Measurements from ENCODE around the gene SYNJ2.

Gene SYNJ2

GRCh38 chr6:158080849-158081656 lies 99.4 kb downstream of the SYNJ2 start:
- no peak for TF ChIP-seq TAF1 (IDR thresholded peaks at IDR 0.05; ENCODE audit: low read depth)
- no peak for TF ChIP-seq TCF12 (IDR thresholded peaks at IDR 0.05; ENCODE audit: low read depth)
- TF ChIP-seq CREB1 (IDR thresholded peaks at IDR 0.05; ENCODE audit: low read depth): no peak
- TF ChIP-seq USF1 (IDR thresholded peaks at IDR 0.05): no peak
- no peak for TF ChIP-seq MAX (IDR thresholded peaks at IDR 0.05)
- TF ChIP-seq YY1 (IDR thresholded peaks at IDR 0.05; ENCODE audit: low read depth): no peak
- TF ChIP-seq EGR1 (IDR thresholded peaks at IDR 0.05): no peak
- no peak for TF ChIP-seq TEAD4 (IDR thresholded peaks at IDR 0.05)
- no peak for TF ChIP-seq EP300 (IDR thresholded peaks at IDR 0.05; ENCODE audit: borderline replicate concordance)
- no peak for TF ChIP-seq RAD21 (IDR thresholded peaks at IDR 0.05; ENCODE audit: low read depth)
- no peak for TF ChIP-seq ZBTB7A (IDR thresholded peaks at IDR 0.05; ENCODE audit: low read depth)
- TF ChIP-seq NFIC (IDR thresholded peaks at IDR 0.05): no peak
- TF ChIP-seq FOXM1 (IDR thresholded peaks at IDR 0.05; ENCODE audit: borderline replicate concordance, low read depth): no peak
- no peak for TF ChIP-seq CEBPB (IDR thresholded peaks at IDR 0.05)

GRCh38 chr6:158081657-158081935 lies 99.9 kb downstream of the SYNJ2 start:
- TF ChIP-seq YY1 (IDR thresholded peaks at IDR 0.05; ENCODE audit: low read depth): no peak
- TF ChIP-seq TEAD4 (IDR thresholded peaks at IDR 0.05): no peak
- no peak for TF ChIP-seq ZBTB7A (IDR thresholded peaks at IDR 0.05; ENCODE audit: low read depth)
- TF ChIP-seq USF1 (IDR thresholded peaks at IDR 0.05): no peak
- no peak for TF ChIP-seq NFIC (IDR thresholded peaks at IDR 0.05)
- no peak for TF ChIP-seq CREB1 (IDR thresholded peaks at IDR 0.05; ENCODE audit: low read depth)
- TF ChIP-seq RAD21 (IDR thresholded peaks at IDR 0.05; ENCODE audit: low read depth): no peak
- TF ChIP-seq REST (IDR thresholded peaks at IDR 0.05; ENCODE audit: low read depth): no peak
- no peak for TF ChIP-seq EP300 (IDR thresholded peaks at IDR 0.05; ENCODE audit: borderline replicate concordance)
- TF ChIP-seq TAF1 (IDR thresholded peaks at IDR 0.05; ENCODE audit: low read depth): no peak

GRCh38 chr6:158083455-158084325 lies 102.0 kb downstream of the SYNJ2 start:
- TF ChIP-seq TCF12 (IDR thresholded peaks at IDR 0.05; ENCODE audit: low read depth): no peak
- no peak for TF ChIP-seq ZBTB7A (IDR thresholded peaks at IDR 0.05; ENCODE audit: low read depth)
- TF ChIP-seq MAX (IDR thresholded peaks at IDR 0.05): no peak
- TF ChIP-seq CREB1 (IDR thresholded peaks at IDR 0.05; ENCODE audit: low read depth): no peak
- no peak for TF ChIP-seq EGR1 (IDR thresholded peaks at IDR 0.05)
- no peak for TF ChIP-seq REST (IDR thresholded peaks at IDR 0.05; ENCODE audit: low read depth)
- TF ChIP-seq USF1 (IDR thresholded peaks at IDR 0.05): no peak
- TF ChIP-seq NFIC (IDR thresholded peaks at IDR 0.05): no peak
- TF ChIP-seq TEAD4 (IDR thresholded peaks at IDR 0.05): no peak
- no peak for TF ChIP-seq CEBPB (IDR thresholded peaks at IDR 0.05)
- TF ChIP-seq FOXM1 (IDR thresholded peaks at IDR 0.05; ENCODE audit: borderline replicate concordance, low read depth): no peak
- no peak for TF ChIP-seq TAF1 (IDR thresholded peaks at IDR 0.05; ENCODE audit: low read depth)
- no peak for TF ChIP-seq EP300 (IDR thresholded peaks at IDR 0.05; ENCODE audit: borderline replicate concordance)
- TF ChIP-seq YY1 (IDR thresholded peaks at IDR 0.05; ENCODE audit: low read depth): no peak
- TF ChIP-seq RAD21 (IDR thresholded peaks at IDR 0.05; ENCODE audit: low read depth): no peak

GRCh38 chr6:158085261-158086053 lies 103.8 kb downstream of the SYNJ2 start:
- TF ChIP-seq TCF12 (IDR thresholded peaks at IDR 0.05; ENCODE audit: low read depth) (no peak), MAX (IDR thresholded peaks at IDR 0.05) (no peak), YY1 (IDR thresholded peaks at IDR 0.05; ENCODE audit: low read depth) (no peak), NFIC (IDR thresholded peaks at IDR 0.05) (no peak), TEAD4 (IDR thresholded peaks at IDR 0.05) (no peak), USF1 (IDR thresholded peaks at IDR 0.05) (no peak), EP300 (IDR thresholded peaks at IDR 0.05; ENCODE audit: borderline replicate concordance) (no peak), EGR1 (IDR thresholded peaks at IDR 0.05) (no peak), CREB1 (IDR thresholded peaks at IDR 0.05; ENCODE audit: low read depth) (no peak), FOXM1 (IDR thresholded peaks at IDR 0.05; ENCODE audit: borderline replicate concordance, low read depth) (no peak), RAD21 (IDR thresholded peaks at IDR 0.05; ENCODE audit: low read depth) (no peak), ZBTB7A (IDR thresholded peaks at IDR 0.05; ENCODE audit: low read depth) (no peak), REST (IDR thresholded peaks at IDR 0.05; ENCODE audit: low read depth) (no peak), TAF1 (IDR thresholded peaks at IDR 0.05; ENCODE audit: low read depth) (no peak), CEBPB (IDR thresholded peaks at IDR 0.05) (no peak)

Data from Ishikawa (cell line).